PC-3 (cell line): ENCODE data around the gene ZNF180. TPM values are rescaled to one million over a fixed set of nuclear protein-coding genes. Genes with fewer than 3 reads are reported as not detected.

Source experiments
- ATAC-seq: fragments of 200-7000 bp; cut with Tn5 transposase; 2 replicates; pipeline ENCODE4 v1.9.1; 2020; ENCODE audit warnings: mild to moderate bottlenecking, moderate library complexity
- BruUV-seq: library from RNA; stranded (reverse); fragments of 400-500 nt; replicated peaks from 2 replicates; lab custom pipeline; 2021; lab: Mats Ljungman, UMichigan
- CTCF ChIA-PET: fragments of 300-600 bp; sonication (Branson Sonifier 250); formaldehyde crosslinking; loops from one replicate; lab custom pipeline; 2022; ENCODE audit warnings: antibody characterized with exemption; lab: Charles Lee
- POLR2A ChIA-PET: fragments of 300-600 bp; sonication (Branson Sonifier 250); formaldehyde crosslinking; loops from one replicate; lab custom pipeline; 2022; ENCODE audit warnings: antibody characterized with exemption; ENCODE audit not compliant: unreplicated experiment; lab: Charles Lee
- DNase-seq: peaks from one replicate; pipeline ENCODE4 v3.0.0-alpha.2; 2015
- H2AFZ ChIP-seq: fragments of 300-600 bp; sonication (generic); 2 replicates; pipeline ENCODE4 v1.6.0; 2016; ENCODE audit warnings: antibody characterized with exemption, low read length
- H3F3A ChIP-seq: fragments of 300-600 bp; sonication (generic); one replicate; pipeline ENCODE4 v1.6.0; 2017; ENCODE audit warnings: antibody characterized with exemption, low read length, control low read depth, mild to moderate bottlenecking; ENCODE audit not compliant: unreplicated experiment
- H3K27ac ChIP-seq: fragments of 300-600 bp; sonication (generic); 2 replicates; pipeline ENCODE4 v1.5.1; 2016; ENCODE audit warnings: mild to moderate bottlenecking, low read length
- H3K27me3 ChIP-seq: fragments of 300-600 bp; sonication (generic); 2 replicates; pipeline ENCODE4 v1.6.1; 2016; ENCODE audit warnings: low read length, mixed read lengths
- H3K36me3 ChIP-seq: fragments of 300-600 bp; sonication (generic); 2 replicates; pipeline ENCODE4 v1.6.1; 2016; ENCODE audit warnings: low read depth, mixed run types, low read length, mixed read lengths
- H3K4me1 ChIP-seq: fragments of 300-600 bp; sonication (generic); 2 replicates; pipeline ENCODE4 v1.5.1; 2016; ENCODE audit warnings: low read length; ENCODE audit not compliant: insufficient read depth
- H3K4me2 ChIP-seq: fragments of 300-600 bp; sonication (generic); 2 replicates; pipeline ENCODE4 v1.6.0; 2016; ENCODE audit warnings: low read length
- H3K4me3 ChIP-seq: fragments of 300-600 bp; sonication (generic); 2 replicates; pipeline ENCODE4 v1.5.1; 2016; ENCODE audit warnings: mild to moderate bottlenecking, low read length, mixed read lengths
- H3K79me2 ChIP-seq: fragments of 300-600 bp; sonication (generic); 2 replicates; pipeline ENCODE4 v1.6.1; 2017; ENCODE audit warnings: low read length, mixed read lengths
- H3K9ac ChIP-seq: fragments of 300-600 bp; sonication (generic); 2 replicates; pipeline ENCODE4 v1.6.0; 2016; ENCODE audit warnings: mild to moderate bottlenecking, low read length
- H3K9me2 ChIP-seq: fragments of 300-600 bp; sonication (generic); replicated peaks from 2 replicates; pipeline ENCODE4 v1.6.1; 2016; ENCODE audit warnings: mixed run types, low read length, mixed read lengths
- H3K9me3 ChIP-seq: fragments of 300-600 bp; sonication (generic); 2 replicates; pipeline ENCODE4 v1.6.1; 2016; ENCODE audit warnings: low read length, mixed read lengths
- H4K20me1 ChIP-seq: fragments of 300-600 bp; sonication (generic); 2 replicates; pipeline ENCODE4 v1.6.1; 2016; ENCODE audit warnings: low read length, mixed read lengths
- CTCF ChIP-seq: fragments of 300-600 bp; sonication (generic); conservative IDR thresholded peaks from 2 replicates; pipeline ENCODE4 v1.5.1; 2017; ENCODE audit warnings: antibody characterized with exemption, low read depth, mild to moderate bottlenecking, low read length
- EZH2 ChIP-seq: fragments of 300-600 bp; sonication (generic); IDR thresholded peaks from one replicate; pipeline ENCODE4 v1.6.1; 2017; ENCODE audit warnings: antibody characterized with exemption, mild to moderate bottlenecking, low read length; ENCODE audit not compliant: unreplicated experiment
- EZH2phosphoT487 ChIP-seq: fragments of 300-600 bp; sonication (generic); IDR thresholded peaks from 2 replicates; pipeline ENCODE4 v1.6.1; 2018; ENCODE audit warnings: mild to moderate bottlenecking, antibody characterized with exemption, low read length, borderline replicate concordance
- intact Hi-C: fragments of 100-400 bp; cut with micrococcal nuclease; formaldehyde crosslinking; loops from 2 replicates; pipeline ENCODE4 v1.9.0; 2023
- total RNA-seq: library from RNA; depleted of rRNA; stranded (reverse); fragments of >200 nt; gene quantifications from 2 replicates; pipeline ENCODE4 v1.2.3, GENCODE V29; 2014

The ZNF180 gene
- total RNA-seq, 1 experiment from 2014 or later, result 9.8 TPM

GRCh38 chr19:44517146-44517545 is 16.8 kb upstream of the ZNF180 start:
- DNase-seq (no peak), ATAC-seq (no peak)
- no peak for TF ChIP-seq CTCF
- H4K20me1 ChIP-seq, result no peaks in the 10 kb centered on the region
- no peaks in the 10 kb centered on the region for H3K9me2 ChIP-seq
- no peak overlapping the region for H3K4me2 ChIP-seq
- BruUV-seq, result no TSS peak
- intact Hi-C loops, result loop anchor here (10.0 kb wide), 1 partner anchor 48 kb away; no protein-coding TSS in a partner anchor
- ChIA-PET CTCF (no interaction called here), POLR2A (no interaction called here)
- no peak overlapping the region for H3K4me3 ChIP-seq
- no peaks in the 10 kb centered on the region for H3K4me1 ChIP-seq
- H3K27ac ChIP-seq, result no peak overlapping the region
- H3K79me2 ChIP-seq, result no peaks in the 10 kb centered on the region
- H3K36me3 ChIP-seq, result no peaks in the 10 kb centered on the region
- no peaks in the 10 kb centered on the region for H3K9me3 ChIP-seq
- H2AFZ ChIP-seq, result no peak overlapping the region
- H3F3A ChIP-seq, result no peaks in the 10 kb centered on the region
- H3K9ac ChIP-seq, result no peak overlapping the region
- H3K27me3 ChIP-seq, result no peaks in the 10 kb centered on the region

- intact Hi-C loops, result loop anchor here (10.0 kb wide), 1 partner anchor 49 kb away; no protein-coding TSS in a partner anchor
- H3K9me2 ChIP-seq, result no peaks in the 10 kb centered on the region
- H4K20me1 ChIP-seq, result no peaks in the 10 kb centered on the region
- no peak overlapping the region for H3K27ac ChIP-seq
- H3K79me2 ChIP-seq, result no peaks in the 10 kb centered on the region
- no peak for TF ChIP-seq CTCF
- no peak for TF ChIP-seq EZH2phosphoT487
- TF ChIP-seq EZH2, result no peak
- H3K36me3 ChIP-seq, result no peaks in the 10 kb centered on the region
- no peaks in the 10 kb centered on the region for H3K27me3 ChIP-seq
- H3K4me2 ChIP-seq, result no peak overlapping the region
- ATAC-seq (no peak), DNase-seq (no peak)
- CTCF ChIA-PET, result no interaction called here
- H3K9ac ChIP-seq, result no peak overlapping the region
- H3K9me3 ChIP-seq, result no peaks in the 10 kb centered on the region
- H3K4me3 ChIP-seq, result no peak overlapping the region
- no peaks in the 10 kb centered on the region for H3K4me1 ChIP-seq
- no TSS peak for BruUV-seq
- POLR2A ChIA-PET, result no interaction called here
- H3F3A ChIP-seq, result no peaks in the 10 kb centered on the region
- H2AFZ ChIP-seq, result no peak overlapping the region
Measured at GRCh38 chr19:44515907-44516306, 15.6 kb upstream of the ZNF180 start.

DNA sequence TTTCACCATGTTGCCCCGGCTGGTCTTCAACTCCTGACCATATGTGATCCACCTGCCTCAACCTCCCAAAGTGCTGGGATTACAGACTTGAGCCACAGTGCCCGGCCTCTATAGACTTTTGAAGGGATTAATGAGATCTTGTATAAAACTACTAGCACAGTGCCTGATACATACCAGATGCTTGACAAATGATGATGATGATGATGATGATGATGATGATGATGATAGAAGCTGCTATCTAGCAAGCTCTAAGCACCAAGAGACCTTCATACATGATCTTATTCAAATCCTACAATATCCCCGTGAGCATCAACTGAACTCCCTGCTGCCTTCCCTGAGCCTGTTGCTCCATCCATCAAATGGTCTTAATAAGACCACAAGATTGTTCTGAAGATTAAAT is 14.7 kb upstream of the ZNF180 start:
- Histone ChIP-seq H3K9me2 (no peaks in the 10 kb centered on the region), H4K20me1 (no peaks in the 10 kb centered on the region), H2AFZ (no peak overlapping the region), H3K79me2 (no peaks in the 10 kb centered on the region), H3K27ac (no peak overlapping the region), H3K4me1 (no peaks in the 10 kb centered on the region), H3K27me3 (peaks cover under 1% of the 10 kb centered on the region; the same call in 1 of the 2 replicates), H3K4me2 (no peak overlapping the region), H3K9ac (no peak overlapping the region), H3K4me3 (no peak overlapping the region), H3K36me3 (no peaks in the 10 kb centered on the region), H3K9me3 (no peaks in the 10 kb centered on the region), H3F3A (no peaks in the 10 kb centered on the region)
- no TSS peak for BruUV-seq
- ATAC-seq (no peak), DNase-seq (no peak)
- ChIA-PET CTCF (no interaction called here), POLR2A (no interaction called here)
- intact Hi-C loops, result loop anchor here (10.0 kb wide), 1 partner anchor 50 kb away; no protein-coding TSS in a partner anchor
- TF ChIP-seq EZH2phosphoT487, result no peak
- TF ChIP-seq CTCF, result no peak
- TF ChIP-seq EZH2, result no peak
